Rectal smooth muscle tissue (tissue), 1 donor: Measurements from ENCODE around the gene HCRTR1.

Experiments used
- H3K27ac ChIP-seq: one replicate; pipeline ENCODE4 v1.7.0; 2013; ENCODE audit warnings: low read depth, low read length, inconsistent platforms
- H3K27me3 ChIP-seq: one replicate; pipeline ENCODE4 v1.7.0; 2013; ENCODE audit warnings: low read length; ENCODE audit not compliant: control insufficient read depth, insufficient read depth
- H3K36me3 ChIP-seq: one replicate; pipeline ENCODE4 v1.7.0; 2013; ENCODE audit warnings: low read length; ENCODE audit not compliant: control insufficient read depth, insufficient read depth
- H3K4me1 ChIP-seq: one replicate; pipeline ENCODE4 v1.7.0; 2013; ENCODE audit warnings: low read length; ENCODE audit not compliant: control insufficient read depth, insufficient read depth
- H3K4me3 ChIP-seq: one replicate; pipeline ENCODE4 v1.7.0; 2013; ENCODE audit warnings: low read length
- H3K9ac ChIP-seq: one replicate; pipeline ENCODE4 v1.7.0; 2013; ENCODE audit warnings: low read length

The HCRTR1 gene

GRCh38 chr1:31666263-31666963 lies 48.9 kb downstream of the HCRTR1 start:
- Histone ChIP-seq H3K36me3 (no peaks in the 10 kb centered on the region), H3K4me1 (peaks cover 34% of the 10 kb centered on the region), H3K27me3 (no peaks in the 10 kb centered on the region), H3K27ac (peak overlapping the region; percentile 48), H3K4me3 (no peak overlapping the region), H3K9ac (no peak overlapping the region)

GRCh38 chr1:31667065-31667785 lies 49.7 kb downstream of the HCRTR1 start:
- Histone ChIP-seq H3K9ac (no peak overlapping the region), H3K27me3 (no peaks in the 10 kb centered on the region), H3K4me3 (no peak overlapping the region), H3K4me1 (peaks cover 34% of the 10 kb centered on the region), H3K27ac (no peak overlapping the region), H3K36me3 (no peaks in the 10 kb centered on the region)

GRCh38 chr1:31668303-31668883 lies 50.9 kb downstream of the HCRTR1 start:
- Histone ChIP-seq H3K27ac (no peak overlapping the region), H3K9ac (no peak overlapping the region)

GRCh38 chr1:31669433-31669785 lies 51.9 kb downstream of the HCRTR1 start:
- no peak overlapping the region for H3K9ac ChIP-seq
- peak overlapping the region; percentile 45 for H3K4me3 ChIP-seq

More at GRCh38 chr1:31668303-31668883, 50.9 kb downstream of the HCRTR1 start:
- Histone ChIP-seq H3K4me3 (no peak overlapping the region), H3K27me3 (no peaks in the 10 kb centered on the region), H3K4me1 (peaks cover 43% of the 10 kb centered on the region), H3K36me3 (no peaks in the 10 kb centered on the region)

GRCh38 chr1:31669786-31670592 lies 52.5 kb downstream of the HCRTR1 start:
- Histone ChIP-seq H3K27ac (peak overlapping the region; percentile 70), H3K27me3 (no peaks in the 10 kb centered on the region), H3K9ac (peak overlapping the region; percentile 45), H3K36me3 (no peaks in the 10 kb centered on the region), H3K4me1 (peaks cover 54% of the 10 kb centered on the region), H3K4me3 (peak overlapping the region; percentile 45)

More at GRCh38 chr1:31669433-31669785, 51.9 kb downstream of the HCRTR1 start:
- Histone ChIP-seq H3K27me3 (no peaks in the 10 kb centered on the region), H3K36me3 (no peaks in the 10 kb centered on the region), H3K27ac (peak overlapping the region; percentile 70), H3K4me1 (peaks cover 49% of the 10 kb centered on the region)

GRCh38 chr1:31670593-31670964 lies 53.1 kb downstream of the HCRTR1 start:
- Histone ChIP-seq H3K27me3 (no peaks in the 10 kb centered on the region), H3K27ac (peak overlapping the region; percentile 70), H3K36me3 (no peaks in the 10 kb centered on the region), H3K4me1 (peaks cover 59% of the 10 kb centered on the region), H3K4me3 (peak overlapping the region; percentile 45), H3K9ac (no peak overlapping the region)

GRCh38 chr1:31671147-31671546 lies 53.7 kb downstream of the HCRTR1 start:
- Histone ChIP-seq H3K9ac (no peak overlapping the region), H3K36me3 (no peaks in the 10 kb centered on the region), H3K4me1 (peaks cover 55% of the 10 kb centered on the region), H3K27ac (peak overlapping the region; percentile 70), H3K4me3 (peak overlapping the region; percentile 45), H3K27me3 (no peaks in the 10 kb centered on the region)

- no peaks in the 10 kb centered on the region for H3K36me3 ChIP-seq
- H3K9ac ChIP-seq = no peak overlapping the region
- H3K4me3 ChIP-seq = no peak overlapping the region
- H3K27ac ChIP-seq = peak overlapping the region; percentile 70
- H3K27me3 ChIP-seq = no peaks in the 10 kb centered on the region
- H3K4me1 ChIP-seq = peaks cover 52% of the 10 kb centered on the region
Measured at GRCh38 chr1:31671561-31672201, 54.2 kb downstream of the HCRTR1 start.

GRCh38 chr1:31672986-31673385 lies 55.5 kb downstream of the HCRTR1 start:
- no peak overlapping the region for H3K9ac ChIP-seq
- H3K27me3 ChIP-seq = no peaks in the 10 kb centered on the region
- peaks cover 48% of the 10 kb centered on the region for H3K4me1 ChIP-seq
- H3K27ac ChIP-seq = peak overlapping the region; percentile 64
- no peak overlapping the region for H3K4me3 ChIP-seq
- no peaks in the 10 kb centered on the region for H3K36me3 ChIP-seq

- H3K27me3 ChIP-seq = no peaks in the 10 kb centered on the region
- H3K27ac ChIP-seq = peak overlapping the region; percentile 64
- H3K4me1 ChIP-seq = peaks cover 48% of the 10 kb centered on the region
- no peak overlapping the region for H3K9ac ChIP-seq
- H3K36me3 ChIP-seq = no peaks in the 10 kb centered on the region
- no peak overlapping the region for H3K4me3 ChIP-seq
Measured at GRCh38 chr1:31673433-31673832, 55.9 kb downstream of the HCRTR1 start.

- Histone ChIP-seq H3K27me3 (no peaks in the 10 kb centered on the region), H3K4me3 (no peak overlapping the region), H3K4me1 (peaks cover 42% of the 10 kb centered on the region), H3K36me3 (peaks cover 4% of the 10 kb centered on the region), H3K27ac (peak overlapping the region; percentile 64), H3K9ac (no peak overlapping the region)
Measured at GRCh38 chr1:31674626-31675025, 57.1 kb downstream of the HCRTR1 start.

GRCh38 chr1:31675161-31675560 lies 57.7 kb downstream of the HCRTR1 start:
- H3K4me3 ChIP-seq = peak overlapping the region; percentile 18
- H3K27me3 ChIP-seq = no peaks in the 10 kb centered on the region
- no peak overlapping the region for H3K9ac ChIP-seq
- peaks cover 4% of the 10 kb centered on the region for H3K36me3 ChIP-seq
- H3K4me1 ChIP-seq = peaks cover 37% of the 10 kb centered on the region
- H3K27ac ChIP-seq = peak overlapping the region; percentile 64
